ENCODE measurements around the gene UNC13A.

- TF ChIP-seq CTCF (IDR thresholded peaks at IDR 0.05): no peak
- no peak for TF ChIP-seq POLR2A (IDR thresholded peaks at IDR 0.05)
These were observed 61.6 kb downstream of the UNC13A start for GRCh38 chr19:17626456-17627015.

Data from tibial nerve (tissue), 3 donors.